HFFc6 (cell line): ENCODE results near the gene FIZ1. TPM values are rescaled to one million over a fixed set of nuclear protein-coding genes. Genes with fewer than 3 reads are reported as not detected.
A peak's percentile ranks its signal among the peaks of the same experiment; 100 is the strongest.

ENCODE experiments used
- DNase-seq: peaks from one replicate; pipeline ENCODE4 v3.0.0-alpha.2; 2018
- H3K27ac Mint-ChIP-seq: 2 replicates; pipeline ENCODE4 v1.8.0; 2020; ENCODE audit warnings: mild to moderate bottlenecking, mixed read lengths
- H3K27me3 Mint-ChIP-seq: 2 replicates; pipeline ENCODE4 v1.8.0; 2021; ENCODE audit warnings: mild to moderate bottlenecking, moderate library complexity, mixed read lengths; ENCODE audit not compliant: insufficient read depth
- H3K36me3 Mint-ChIP-seq: 2 replicates; pipeline ENCODE4 v1.8.0; 2021; ENCODE audit warnings: low read depth, mixed read lengths
- H3K4me1 Mint-ChIP-seq: 2 replicates; pipeline ENCODE4 v1.8.0; 2020; ENCODE audit warnings: low read depth, mixed read lengths
- H3K4me3 Mint-ChIP-seq: 2 replicates; pipeline ENCODE4 v1.8.0; 2020; ENCODE audit warnings: mild to moderate bottlenecking, moderate library complexity, mixed read lengths
- H3K9me3 Mint-ChIP-seq: 2 replicates; pipeline ENCODE4 v1.8.0; 2020; ENCODE audit warnings: mild to moderate bottlenecking, mixed read lengths
- total RNA-seq, 6 experiments: library from RNA; stranded (reverse); fragmentation: NEBNext Ultra II Directional; extraction: Animal tissue kit (Norgen Biotek cat#: 25700); gene quantifications; 2 replicates in 1 of 6; 3 replicates in 5 of 6; pipeline ENCODE4 v1.2.3, GENCODE V29; 2021
- TF ChIP-seq, protein P1 (sequence below): fragments of 200-600 bp; sonication (generic); IDR thresholded peaks from 2 replicates; pipeline ENCODE4 v1.5.0; 2021; ENCODE audit warnings: antibody characterized with exemption, mild to moderate bottlenecking

Gene FIZ1
- total RNA-seq, 6 experiments from 2014 or later = 9.9 to 13.1 (median 11.9) TPM

DNA sequence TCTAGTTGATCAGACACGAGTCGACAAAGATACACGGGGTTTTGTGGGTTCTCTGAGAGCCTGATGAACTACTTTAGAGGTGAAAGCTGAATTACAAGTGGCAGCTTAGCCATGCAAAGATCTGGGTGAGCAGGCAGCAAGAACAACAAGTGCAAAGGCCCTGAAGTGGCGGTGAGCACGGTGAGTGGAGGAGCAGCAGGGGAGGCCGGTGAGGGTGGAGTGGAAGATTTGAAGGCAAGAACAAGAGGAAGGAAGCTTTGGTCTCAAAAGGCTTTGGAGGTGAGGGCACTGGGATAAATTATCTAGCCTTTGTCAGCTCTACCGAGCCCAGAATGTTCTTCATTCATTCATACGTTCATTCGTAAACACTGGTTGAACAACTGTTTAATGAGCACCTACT lies 7.5 kb upstream of the FIZ1 start:
- Mint-ChIP-seq H3K36me3 (peaks cover 45% of the 10 kb centered on the region), H3K4me3 (peak overlapping the region; percentile 93), H3K4me1 (peaks cover 34% of the 10 kb centered on the region), H3K27ac (peak overlapping the region; percentile 90), H3K9me3 (peaks cover 7% of the 10 kb centered on the region), H3K27me3 (peaks cover 1% of the 10 kb centered on the region)
- DNase-seq = no peak
- TF ChIP-seq, protein P1, sequence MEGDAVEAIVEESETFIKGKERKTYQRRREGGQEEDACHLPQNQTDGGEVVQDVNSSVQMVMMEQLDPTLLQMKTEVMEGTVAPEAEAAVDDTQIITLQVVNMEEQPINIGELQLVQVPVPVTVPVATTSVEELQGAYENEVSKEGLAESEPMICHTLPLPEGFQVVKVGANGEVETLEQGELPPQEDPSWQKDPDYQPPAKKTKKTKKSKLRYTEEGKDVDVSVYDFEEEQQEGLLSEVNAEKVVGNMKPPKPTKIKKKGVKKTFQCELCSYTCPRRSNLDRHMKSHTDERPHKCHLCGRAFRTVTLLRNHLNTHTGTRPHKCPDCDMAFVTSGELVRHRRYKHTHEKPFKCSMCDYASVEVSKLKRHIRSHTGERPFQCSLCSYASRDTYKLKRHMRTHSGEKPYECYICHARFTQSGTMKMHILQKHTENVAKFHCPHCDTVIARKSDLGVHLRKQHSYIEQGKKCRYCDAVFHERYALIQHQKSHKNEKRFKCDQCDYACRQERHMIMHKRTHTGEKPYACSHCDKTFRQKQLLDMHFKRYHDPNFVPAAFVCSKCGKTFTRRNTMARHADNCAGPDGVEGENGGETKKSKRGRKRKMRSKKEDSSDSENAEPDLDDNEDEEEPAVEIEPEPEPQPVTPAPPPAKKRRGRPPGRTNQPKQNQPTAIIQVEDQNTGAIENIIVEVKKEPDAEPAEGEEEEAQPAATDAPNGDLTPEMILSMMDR = no peak

DNA sequence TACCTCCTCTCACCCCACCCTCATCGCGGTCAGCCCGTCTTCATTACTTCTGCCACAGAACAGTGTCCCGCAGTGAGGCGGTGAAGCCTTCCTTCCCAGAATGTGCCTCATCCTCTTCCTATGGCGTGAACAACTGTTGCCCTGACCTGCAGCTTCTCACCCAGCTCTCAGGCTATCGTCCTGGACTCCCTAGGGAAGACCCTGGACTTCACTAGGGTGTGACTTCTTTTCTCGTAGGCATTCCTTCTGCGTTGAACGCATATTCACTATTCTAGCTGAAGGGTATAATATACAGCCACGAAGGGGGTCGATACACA lies 7.1 kb upstream of the FIZ1 start:
- Mint-ChIP-seq H3K4me1 (peaks cover 37% of the 10 kb centered on the region), H3K36me3 (peaks cover 45% of the 10 kb centered on the region), H3K4me3 (peak overlapping the region; percentile 93), H3K27me3 (peaks cover 1% of the 10 kb centered on the region), H3K27ac (peak overlapping the region; percentile 90), H3K9me3 (peaks cover 7% of the 10 kb centered on the region)
- no peak for DNase-seq
- TF ChIP-seq, protein P1 = no peak; the same call in 1 of the 2 replicates

DNA sequence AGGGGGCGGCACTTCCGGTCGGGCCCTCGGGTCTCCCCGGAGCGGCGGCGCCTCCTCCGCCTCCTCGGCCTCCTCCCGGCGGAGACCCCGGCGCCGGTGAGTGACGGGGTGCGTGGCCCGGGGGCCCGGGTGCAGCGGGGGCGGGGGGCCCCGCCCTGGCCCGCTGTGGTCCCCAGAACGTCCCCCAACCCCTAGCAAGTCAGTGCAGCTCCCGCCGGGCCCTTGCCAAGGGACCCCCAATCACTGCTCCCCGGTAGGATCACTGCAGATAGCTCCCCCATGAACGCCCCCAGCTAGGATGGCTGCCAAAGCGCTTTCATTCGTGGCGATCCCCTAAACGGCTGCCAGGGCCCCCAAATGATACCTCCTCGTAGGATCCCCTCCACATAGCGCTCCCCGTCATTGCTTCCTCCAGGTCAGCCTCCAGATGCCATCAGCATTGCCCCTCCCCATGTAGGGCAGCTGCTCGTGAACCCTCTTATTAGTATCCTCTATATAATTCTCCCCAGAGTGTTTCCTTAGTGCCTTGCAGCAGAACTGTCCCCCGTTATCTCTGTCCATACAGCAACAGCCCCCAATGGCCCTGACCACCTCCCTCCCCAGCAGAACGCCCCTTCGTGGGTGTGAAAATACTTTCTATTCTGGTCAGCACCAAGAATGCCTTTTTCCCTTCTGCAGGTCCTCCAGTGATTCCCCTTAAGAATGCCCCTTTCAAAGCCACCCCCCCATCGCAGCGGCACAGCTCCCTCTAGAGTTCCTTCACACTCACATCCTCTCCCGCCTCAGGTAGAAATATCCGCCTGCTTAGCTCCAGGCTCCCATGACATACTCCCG lies 6.5 kb upstream of the FIZ1 start, which contains the start of gene ZNF865:
Gene ZNF865 (plus strand): TSS at position 11 of the 834 bp plus-strand sequence. CDS start 7,972 bp downstream, outside the sequence.
- H3K4me3 Mint-ChIP-seq = peak within 1 kb of the TSS; percentile 93
- TF ChIP-seq, protein P1 = peak; percentile 80
- H3K27ac Mint-ChIP-seq = peak within 1 kb of the TSS; percentile 97
- peaks cover 7% of the 10 kb centered on the region for H3K9me3 Mint-ChIP-seq
- H3K36me3 Mint-ChIP-seq = peaks cover 43% of the 10 kb centered on the region
- peaks cover 1% of the 10 kb centered on the region for H3K27me3 Mint-ChIP-seq
- peak; percentile 75 for DNase-seq
- H3K4me1 Mint-ChIP-seq = peaks cover 43% of the 10 kb centered on the region

DNA sequence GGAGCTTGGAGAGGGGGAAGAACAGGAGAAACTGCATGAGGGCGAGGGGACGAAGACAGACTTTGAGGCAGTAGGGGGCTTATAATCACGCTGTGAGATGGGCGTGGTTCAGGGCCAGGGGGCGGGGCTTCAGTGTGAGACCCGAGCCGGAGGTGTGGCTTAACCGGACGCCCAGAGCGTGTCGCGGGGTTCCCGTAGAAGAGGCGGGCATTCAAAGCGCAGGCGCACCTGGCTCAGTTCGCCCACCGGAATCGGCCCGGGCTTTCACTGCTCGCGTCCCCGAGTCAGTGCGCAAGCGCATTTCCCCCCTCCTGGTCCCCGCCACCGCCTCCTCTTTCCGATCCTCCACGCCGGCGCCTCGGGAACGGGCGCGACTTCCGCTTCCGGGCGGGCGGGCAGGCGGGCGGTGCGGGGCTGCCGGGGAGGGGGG lies 5.9 kb upstream of the FIZ1 start:
- Mint-ChIP-seq H3K27me3 (peaks cover 1% of the 10 kb centered on the region), H3K9me3 (peaks cover 7% of the 10 kb centered on the region), H3K4me1 (peaks cover 44% of the 10 kb centered on the region), H3K36me3 (peaks cover 37% of the 10 kb centered on the region), H3K27ac (peak overlapping the region; percentile 97), H3K4me3 (peak overlapping the region; percentile 85)
- TF ChIP-seq, protein P1 = no peak
- peak; percentile 96 for DNase-seq

DNA sequence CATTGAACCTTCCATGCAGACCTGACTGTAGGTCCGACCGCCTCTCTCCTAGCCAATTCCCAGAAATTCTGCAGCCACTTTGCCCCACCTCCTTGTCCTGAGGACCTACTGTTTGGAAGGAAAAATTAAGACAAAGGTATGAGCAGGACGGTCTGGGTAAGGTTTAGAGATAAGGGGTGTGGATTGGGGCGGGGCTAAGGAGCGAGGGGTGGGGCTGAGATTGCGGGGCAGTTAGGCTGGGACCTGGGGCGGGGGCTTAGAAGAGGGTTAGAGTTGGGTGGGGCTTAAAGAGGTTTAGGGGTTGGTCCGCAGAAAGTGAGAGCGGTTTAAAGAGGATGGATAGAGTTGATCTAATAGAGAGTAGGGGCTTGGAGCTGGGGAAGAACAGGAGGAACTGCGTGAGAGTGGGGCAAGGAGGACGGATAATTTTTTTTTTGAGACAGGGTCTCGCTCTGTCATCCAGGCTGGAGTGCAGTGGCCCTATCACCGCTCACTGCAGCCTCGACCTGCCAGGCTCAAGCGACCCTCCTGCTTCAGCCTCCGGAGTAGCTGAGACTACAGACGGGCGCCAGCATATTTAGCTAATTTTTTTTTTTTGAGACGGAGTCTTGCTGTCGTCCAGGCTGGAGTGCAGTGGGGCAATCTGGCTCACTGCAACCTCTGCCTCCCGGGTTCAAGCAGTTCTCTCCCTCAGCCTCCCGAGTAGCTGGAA lies 4.4 kb upstream of the FIZ1 start:
- Mint-ChIP-seq H3K27ac (peak overlapping the region; percentile 66), H3K36me3 (peaks cover 28% of the 10 kb centered on the region), H3K9me3 (no peaks in the 10 kb centered on the region), H3K27me3 (peaks cover 1% of the 10 kb centered on the region), H3K4me3 (peak overlapping the region; percentile 85), H3K4me1 (peaks cover 46% of the 10 kb centered on the region)
- TF ChIP-seq, protein P1 = no peak
- no peak for DNase-seq
